HEK293T (cell line): Measurements from ENCODE around the gene SP140L.

Experiments
- BHLHE40 ChIP-seq: fragments of 450-650 bp; IDR thresholded peaks from 2 replicates; pipeline ENCODE4 v1.6.1; 2016; ENCODE audit warnings: mild to moderate bottlenecking, moderate library complexity, borderline replicate concordance
- CTBP1 ChIP-seq: fragments of 450-650 bp; IDR thresholded peaks from 2 replicates; pipeline ENCODE4 v1.6.1; 2016; ENCODE audit warnings: borderline replicate concordance
- SP1 ChIP-seq: fragments of 450-650 bp; IDR thresholded peaks from 2 replicates; pipeline ENCODE4 v1.6.1; 2017
- TARDBP ChIP-seq: fragments of 450-650 bp; IDR thresholded peaks from 2 replicates; pipeline ENCODE4 v1.6.1; 2016

- no peak for TF ChIP-seq CTBP1
- no peak for TF ChIP-seq TARDBP
- no peak for TF ChIP-seq BHLHE40
- TF ChIP-seq SP1: no peak
These were observed 55.1 kb downstream of the SP140L start for GRCh38 chr2:230382108-230382507.
